Neuronal stem cell (in vitro differentiated cells): ENCODE data around the gene EIF3K.
A peak's percentile ranks its signal among the peaks of the same experiment; 100 is the strongest.

Source experiments
- DNase-seq: peaks from one replicate; pipeline ENCODE4 v3.0.0-alpha.2; 2013; ENCODE audit warnings: low spot score
- H2AFZ ChIP-seq: one replicate; pipeline ENCODE4 v1.6.1; 2013; ENCODE audit warnings: mild to moderate bottlenecking, low read length, inconsistent platforms
- H2AK5ac ChIP-seq: 2 replicates; pipeline ENCODE4 v1.6.1; 2013; ENCODE audit warnings: low read depth, mild to moderate bottlenecking, inconsistent platforms, low read length, moderate library complexity, mixed read lengths
- H2BK120ac ChIP-seq: 2 replicates; pipeline ENCODE4 v1.6.1; 2013; ENCODE audit warnings: low read depth, mild to moderate bottlenecking, inconsistent platforms, low read length, moderate library complexity, mixed read lengths
- H2BK12ac ChIP-seq: one replicate; pipeline ENCODE4 v1.6.1; 2013; ENCODE audit warnings: low read length, inconsistent platforms
- H2BK15ac ChIP-seq: 2 replicates; pipeline ENCODE4 v1.6.1; 2013; ENCODE audit warnings: mild to moderate bottlenecking, low read length, inconsistent platforms, mixed read lengths
- H2BK5ac ChIP-seq: one replicate; pipeline ENCODE4 v1.6.1; 2013; ENCODE audit warnings: inconsistent platforms, mild to moderate bottlenecking, low read length, moderate library complexity
- H3K14ac ChIP-seq: one replicate; pipeline ENCODE4 v1.6.1; 2013; ENCODE audit warnings: low read length, inconsistent platforms
- H3K18ac ChIP-seq: 2 replicates; pipeline ENCODE4 v1.6.1; 2013; ENCODE audit warnings: low read length, inconsistent platforms
- H3K23ac ChIP-seq: 2 replicates; pipeline ENCODE4 v1.6.1; 2013; ENCODE audit warnings: low read depth, mild to moderate bottlenecking, mixed read lengths, low read length, inconsistent platforms; ENCODE audit not compliant: poor library complexity
- H3K27ac ChIP-seq: replicated peaks from 3 replicates; pipeline ENCODE4 v1.5.1; 2013; ENCODE audit warnings: low read length, inconsistent platforms
- H3K27me3 ChIP-seq, 3 experiments: 2 replicates each; pipeline ENCODE4 v1.6.1; 2013; ENCODE audit warnings: low read length in 3 of 3, mild to moderate bottlenecking in 2 of 3, inconsistent platforms in 1 of 3, low read depth in 1 of 3, mixed read lengths in 1 of 3, moderate library complexity in 1 of 3; ENCODE audit not compliant: control insufficient read depth in 3 of 3, insufficient read depth in 3 of 3
- H3K36me3 ChIP-seq, 2 donors: replicated peaks in 1 of 2; 2 replicates each; pipeline ENCODE4 v1.6.1; 2013; ENCODE audit warnings: low read length in 2 of 2; ENCODE audit not compliant: control insufficient read depth in 2 of 2, insufficient read depth in 2 of 2
- H3K4ac ChIP-seq: 2 replicates; pipeline ENCODE4 v1.6.1; 2013; ENCODE audit warnings: inconsistent platforms, mild to moderate bottlenecking, low read length, moderate library complexity
- H3K4me1 ChIP-seq, 2 donors: 1 replicate in 1 of 2; 2 replicates in 1 of 2; pipeline ENCODE4 v1.6.1; 2013; ENCODE audit warnings: low read length in 2 of 2, low read depth in 1 of 2; ENCODE audit not compliant: control insufficient read depth in 2 of 2, insufficient read depth in 1 of 2
- H3K4me2 ChIP-seq: one replicate; pipeline ENCODE4 v1.6.1; 2013; ENCODE audit warnings: mild to moderate bottlenecking, low read length, inconsistent platforms; ENCODE audit not compliant: insufficient read depth, poor library complexity, severe bottlenecking
- H3K4me3 ChIP-seq, 2 donors: 2 replicates each; pipeline ENCODE4 v1.5.1; 2013; ENCODE audit warnings: low read length in 2 of 2, mild to moderate bottlenecking in 2 of 2, inconsistent platforms in 1 of 2, moderate library complexity in 1 of 2
- H3K79me1 ChIP-seq: one replicate; pipeline ENCODE4 v1.6.1; 2013; ENCODE audit warnings: low read depth, mild to moderate bottlenecking, inconsistent platforms, low read length, moderate library complexity
- H3K9ac ChIP-seq: one replicate; pipeline ENCODE4 v1.6.1; 2013; ENCODE audit warnings: mild to moderate bottlenecking, low read depth, low read length, inconsistent platforms; ENCODE audit not compliant: poor library complexity
- H3K9me3 ChIP-seq, 2 donors: replicated peaks in 1 of 2; 2 replicates each; pipeline versions ENCODE3 to v1.6.1; 2013; ENCODE audit warnings: low read length in 2 of 2, mild to moderate bottlenecking in 2 of 2, inconsistent platforms in 1 of 2, low read depth in 1 of 2, mixed read lengths in 1 of 2, moderate library complexity in 1 of 2; ENCODE audit not compliant: control insufficient read depth in 2 of 2, insufficient read depth in 1 of 2
- H4K8ac ChIP-seq: one replicate; pipeline ENCODE4 v1.6.1; 2013; ENCODE audit warnings: low read depth, mild to moderate bottlenecking, inconsistent platforms, low read length, moderate library complexity
- H4K91ac ChIP-seq: one replicate; pipeline ENCODE4 v1.6.1; 2013; ENCODE audit warnings: low read length, low read depth, mild to moderate bottlenecking, inconsistent platforms; ENCODE audit not compliant: poor library complexity
- WGBS, 2 donors: extraction: QIAGEN DNeasy Blood & Tissue Kit; methylation state at CpG; one replicate each; pipeline ENCODE4 v1.1.7; 2013; ENCODE audit warnings: missing lambda C conversion rate in 2 of 2, mixed read lengths in 1 of 2; ENCODE audit not compliant: insufficient read length in 2 of 2, insufficient replicate concordance in 1 of 2; ENCODE audit errors: extremely low coverage in 2 of 2; 5-methylcytosine and 5-hydroxymethylcytosine counted together

Gene EIF3K

GRCh38 chr19:38682872-38683392 lies 63.9 kb downstream of the EIF3K start:
- H4K8ac ChIP-seq = no peak overlapping the region
- no peak overlapping the region for H2AFZ ChIP-seq
- no peak overlapping the region for H3K4ac ChIP-seq
- no peak for DNase-seq
- H2AK5ac ChIP-seq = no peak overlapping the region
- no peak overlapping the region for H2BK120ac ChIP-seq
- H2BK12ac ChIP-seq = no peak overlapping the region
- no peak overlapping the region for H3K4me3 ChIP-seq
- no peak overlapping the region for H2BK15ac ChIP-seq
- no peaks in the 10 kb centered on the region for H3K27me3 ChIP-seq
- no peak overlapping the region for H3K4me2 ChIP-seq
- WGBS, 2 donors = no CpG with 5 or more reads among the region's 7 CpGs
- H3K27ac ChIP-seq = peak overlapping the region; percentile 50
- H3K36me3 ChIP-seq = peaks cover 11 to 57% of the 10 kb centered on the region in 2 donors
- peaks cover 19 to 38% of the 10 kb centered on the region in 2 donors for H3K4me1 ChIP-seq
- H3K23ac ChIP-seq = peak overlapping the region; percentile 8
- peak overlapping the region; percentile 60 for H3K18ac ChIP-seq
- no peak overlapping the region for H3K14ac ChIP-seq
- H3K79me1 ChIP-seq = peaks cover 23% of the 10 kb centered on the region
- no peak overlapping the region for H2BK5ac ChIP-seq
- peaks cover 2 to 10% of the 10 kb centered on the region in 2 donors for H3K9me3 ChIP-seq
- H4K91ac ChIP-seq = no peak overlapping the region
- no peak overlapping the region for H3K9ac ChIP-seq

- Histone ChIP-seq H2BK12ac (peak overlapping the region; percentile 24), H3K27ac (peak overlapping the region; percentile 50), H3K14ac (no peak overlapping the region), H3K4me1 (peaks cover 19 to 37% of the 10 kb centered on the region in 2 donors), H3K23ac (peak overlapping the region; percentile 8), H3K36me3 (peaks cover 10 to 55% of the 10 kb centered on the region in 2 donors), H2AK5ac (no peak overlapping the region), H3K27me3 (no peaks in the 10 kb centered on the region), H3K4me3 (no peak overlapping the region), H3K18ac (peak overlapping the region; percentile 60), H3K4me2 (no peak overlapping the region), H4K8ac (no peak overlapping the region), H4K91ac (no peak overlapping the region), H3K79me1 (peaks cover 22% of the 10 kb centered on the region), H2AFZ (no peak overlapping the region), H2BK120ac (no peak overlapping the region), H3K4ac (no peak overlapping the region), H2BK15ac (no peak overlapping the region), H3K9me3 (peaks cover 2 to 12% of the 10 kb centered on the region in 2 donors), H3K9ac (no peak overlapping the region), H2BK5ac (no peak overlapping the region)
- WGBS, 2 donors = no CpG with 5 or more reads among the region's 10 CpGs
- DNase-seq = no peak
These were observed 64.5 kb downstream of the EIF3K start for GRCh38 chr19:38683393-38684077.

- Histone ChIP-seq H3K27me3 (no peaks in the 10 kb centered on the region), H3K14ac (no peak overlapping the region), H4K91ac (no peak overlapping the region), H3K4me2 (no peak overlapping the region), H3K79me1 (peaks cover 17% of the 10 kb centered on the region), H3K23ac (no peak overlapping the region), H2BK120ac (no peak overlapping the region), H3K4me1 (peaks cover 19 to 36% of the 10 kb centered on the region in 2 donors), H2AFZ (no peak overlapping the region), H3K4me3 (no peak overlapping the region), H3K9me3 (peaks cover 2 to 12% of the 10 kb centered on the region in 2 donors), H2BK12ac (no peak overlapping the region), H3K18ac (peak overlapping the region; percentile 50), H2BK15ac (no peak overlapping the region), H2AK5ac (peak overlapping the region; percentile 17), H3K9ac (no peak overlapping the region), H4K8ac (no peak overlapping the region), H3K36me3 (peaks cover 6 to 55% of the 10 kb centered on the region in 2 donors), H2BK5ac (no peak overlapping the region), H3K4ac (no peak overlapping the region), H3K27ac (no peak overlapping the region)
- DNase-seq = no peak
- no CpG with 5 or more reads among the region's 7 CpGs for WGBS, 2 donors
These were observed 65.3 kb downstream of the EIF3K start for GRCh38 chr19:38684078-38684861.
